K562 (cell line): ENCODE data around the gene GUCY2C. TPM values are rescaled to one million over a fixed set of nuclear protein-coding genes. Genes with fewer than 3 reads are reported as not detected.
A peak's percentile ranks its signal among the peaks of the same experiment; 100 is the strongest.

Source experiments
- ATAC-seq: fragments of 200-7000 bp; cut with Tn5 transposase; 3 replicates; pipeline ENCODE4 v1.9.1; 2020; ENCODE audit warnings: moderate library complexity
- BruUV-seq: library from RNA; stranded (reverse); fragments of 400-500 nt; replicated peaks from 2 replicates; lab custom pipeline; 2021; lab: Mats Ljungman, UMichigan
- CTCF ChIA-PET: fragments of 300-600 bp; formaldehyde crosslinking; extraction: SDS; loops from one replicate; lab custom pipeline; 2021; ENCODE audit warnings: low intra/inter-chr PET ratio; lab: Yijun Ruan, JAX
- POLR2A ChIA-PET: fragments of 300-600, 350-650 bp; sonication (Branson Sonifier 250); formaldehyde crosslinking; extraction: SDS; loops from one replicate; lab custom pipeline; 2021; ENCODE audit warnings: antibody characterized with exemption, inconsistent platforms; lab: Yijun Ruan, JAX
- DNase-seq, 4 experiments: peaks; one replicate each; pipeline versions ENCODE4 v3.0.0 to v3.0.0-alpha.2; 2011 to 2018; ENCODE audit warnings: low spot score in 3 of 4, mixed read lengths in 3 of 4; ENCODE audit errors: extremely low read depth in 1 of 4
- FAIRE-seq: peaks from 2 replicates; lab custom pipeline; 2011; peaks lifted over from hg19 to GRCh38; lab: Jason Lieb, UNC
- H2AFZ ChIP-seq: 2 replicates; pipeline ENCODE4 v1.6.0; 2011; ENCODE audit warnings: low read depth, low read length, control low read depth, inconsistent platforms
- H3K27ac ChIP-seq: fragments of 200-600 bp; 3 replicates; pipeline ENCODE4 v1.8.0; 2011; ENCODE audit warnings: low read depth, mild to moderate bottlenecking, control low read depth, inconsistent platforms, low read length, moderate library complexity, mixed read lengths; ENCODE audit errors: extremely low read depth
- H3K27me3 ChIP-seq, 2 experiments: fragments of 300-600 bp in 1 of 2; 2 replicates in 1 of 2; 3 replicates in 1 of 2; pipeline versions ENCODE4 v1.6.0 to v1.8.0; 2011; ENCODE audit warnings: inconsistent platforms in 2 of 2, low read length in 2 of 2, mild to moderate bottlenecking in 1 of 2, mixed read lengths in 1 of 2, moderate library complexity in 1 of 2; ENCODE audit not compliant: control insufficient read depth in 2 of 2, insufficient read depth in 2 of 2
- H3K36me3 ChIP-seq: fragments of 300-600 bp; 3 replicates; pipeline ENCODE4 v1.8.0; 2011; ENCODE audit warnings: mild to moderate bottlenecking, low read length, inconsistent platforms; ENCODE audit not compliant: control insufficient read depth, insufficient read depth
- H3K4me1 ChIP-seq, 2 experiments: fragments of 200-600 bp in 1 of 2; replicated peaks in 1 of 2; 2 replicates in 1 of 2; 3 replicates in 1 of 2; pipeline versions ENCODE4 v1.5.1 to v1.8.0; 2011; ENCODE audit warnings: inconsistent platforms in 2 of 2, low read length in 2 of 2, mild to moderate bottlenecking in 1 of 2, mixed read lengths in 1 of 2, moderate library complexity in 1 of 2; ENCODE audit not compliant: control insufficient read depth in 2 of 2, insufficient read depth in 2 of 2
- H3K4me2 ChIP-seq: 2 replicates; pipeline ENCODE4 v1.6.1; 2011; ENCODE audit warnings: low read length, control low read depth, inconsistent platforms, mixed read lengths; ENCODE audit not compliant: insufficient read depth
- H3K4me3 ChIP-seq: fragments of 200-600 bp; sonication (generic), shearing (Covaris generic); 2 replicates; pipeline ENCODE4 v1.5.1; 2016; ENCODE audit warnings: control low read depth, inconsistent platforms
- H3K79me2 ChIP-seq: fragments of 200-600 bp; 3 replicates; pipeline ENCODE4 v1.8.0; 2011; ENCODE audit warnings: low read length, inconsistent platforms; ENCODE audit not compliant: control insufficient read depth, insufficient read depth
- H3K9ac ChIP-seq, 2 experiments: 2 replicates each; pipeline versions ENCODE4 v1.6.0 to v1.6.1; 2011; ENCODE audit warnings: low read depth in 2 of 2, low read length in 2 of 2, control low read depth in 1 of 2, inconsistent platforms in 1 of 2, mild to moderate bottlenecking in 1 of 2, mixed read lengths in 1 of 2; ENCODE audit not compliant: insufficient read depth in 1 of 2
- H3K9me1 ChIP-seq: one replicate; pipeline ENCODE4 v1.6.0; 2011; ENCODE audit warnings: inconsistent platforms, mild to moderate bottlenecking, low read length, moderate library complexity; ENCODE audit not compliant: control insufficient read depth, insufficient read depth
- H3K9me3 ChIP-seq: replicated peaks from 2 replicates; pipeline ENCODE4 v1.5.1; 2011; ENCODE audit warnings: low read depth, low read length, inconsistent platforms; ENCODE audit not compliant: control insufficient read depth, insufficient read depth
- H4K20me1 ChIP-seq: replicated peaks from 2 replicates; pipeline ENCODE4 v1.6.1; 2011; ENCODE audit warnings: low read length, inconsistent platforms, mixed read lengths; ENCODE audit not compliant: control insufficient read depth, insufficient read depth
- ATF7 ChIP-seq: fragments of 450-650 bp; IDR thresholded peaks from 2 replicates; pipeline ENCODE4 v1.7.1; 2014; ENCODE audit warnings: mild to moderate bottlenecking, moderate library complexity
- BRD4 ChIP-seq: fragments of 200-600 bp; sonication (generic); IDR thresholded peaks from 2 replicates; pipeline ENCODE4 v1.6.1; 2017; ENCODE audit warnings: inconsistent platforms
- CBX1 ChIP-seq: sonication (generic); IDR thresholded peaks from 2 replicates; pipeline ENCODE4 v1.6.1; 2016; ENCODE audit warnings: antibody characterized with exemption, low read depth, mild to moderate bottlenecking
- KDM1A ChIP-seq, 2 experiments: fragments of 450-650 bp; IDR thresholded peaks; 2 replicates each; pipeline ENCODE4 v1.6.1; 2016; ENCODE audit warnings: mild to moderate bottlenecking in 2 of 2
- MCM5 ChIP-seq: fragments of 450-650 bp; IDR thresholded peaks from 2 replicates; pipeline ENCODE4 v1.6.1; 2016; ENCODE audit warnings: low read depth
- PCBP2 ChIP-seq: fragments of 200-400 bp; formaldehyde crosslinking; IDR thresholded peaks from 2 replicates; pipeline ENCODE4 v1.6.1; 2018; ENCODE audit warnings: low read length, low read depth, mild to moderate bottlenecking, moderate library complexity; ENCODE audit not compliant: poor library complexity, severe bottlenecking
- POLR3G ChIP-seq: IDR thresholded peaks from 2 replicates; pipeline ENCODE4 v1.6.1; 2011; ENCODE audit not compliant: insufficient read length, insufficient replicate concordance; ENCODE audit errors: extremely low read depth
- RHOXF2B ChIP-seq: fragments of 250-450 bp; sonication (Bioruptor Pico); conservative IDR thresholded peaks from 2 replicates; pipeline ENCODE4 v1.5.1; 2021
- SMARCE1 ChIP-seq: fragments of 450-650 bp; IDR thresholded peaks from 2 replicates; pipeline ENCODE4 v1.7.1; 2016; ENCODE audit warnings: mild to moderate bottlenecking
- TCF3 ChIP-seq: sonication (generic); formaldehyde crosslinking; IDR thresholded peaks from 2 replicates; pipeline ENCODE4 v1.4.0; 2020; ENCODE audit warnings: mild to moderate bottlenecking, missing genetic modification reagents
- TFE3 ChIP-seq: fragments of 450-650 bp; formaldehyde crosslinking; IDR thresholded peaks from 2 replicates; pipeline ENCODE4 v1.4.0; 2020; ENCODE audit warnings: mild to moderate bottlenecking, mixed read lengths
- U2AF2 ChIP-seq: fragments of 200-400 bp; formaldehyde crosslinking; optimal IDR thresholded peaks from 2 replicates; pipeline ENCODE3; 2017; ENCODE audit warnings: low read depth, mild to moderate bottlenecking, low read length
- ZFPM2 ChIP-seq: fragments of 250-450 bp; sonication (Bioruptor Pico); IDR thresholded peaks from 2 replicates; pipeline ENCODE4 v1.5.1; 2022; ENCODE audit warnings: mild to moderate bottlenecking
- ZNF197 ChIP-seq: fragments of 200-800 bp; sonication (Bioruptor generic); IDR thresholded peaks from 2 replicates; pipeline ENCODE4 v1.6.1; 2016; ENCODE audit warnings: low read depth, missing genetic modification characterization, missing compliant biosample characterization
- ZNF217 ChIP-seq: sonication (generic); formaldehyde crosslinking; IDR thresholded peaks from 2 replicates; pipeline ENCODE4 v1.8.0; 2022; ENCODE audit warnings: mild to moderate bottlenecking, missing genetic modification reagents
- ZNF699 ChIP-seq: fragments of 250-450 bp; sonication (Bioruptor Pico); IDR thresholded peaks from 2 replicates; pipeline ENCODE4 v1.8.0; 2021; ENCODE audit warnings: mild to moderate bottlenecking, moderate library complexity; ENCODE audit not compliant: insufficient replicate concordance
- WGBS: fragments of 100-300 bp; shearing (Covaris generic); methylation state at CpG from one replicate; pipeline ENCODE4 v1.1.6; 2016; ENCODE audit warnings: low coverage, mixed read lengths; ENCODE audit not compliant: insufficient coverage; ENCODE audit errors: missing lambda C conversion rate; 5-methylcytosine and 5-hydroxymethylcytosine counted together
- in situ Hi-C: fragments of 300-500 bp; cut with MboI; formaldehyde crosslinking; loops from 4 replicates; pipeline ENCODE4 v1.15.0; 2018; ENCODE audit warnings: inconsistent platforms, mixed read lengths
- intact Hi-C: fragments of 100-400 bp; cut with micrococcal nuclease; formaldehyde crosslinking; loops from 2 replicates; pipeline ENCODE4 v1.14.2; 2022
- polyA plus RNA-seq, 8 experiments: library from polyadenylated mRNA; depleted of rRNA in 4 of 8; stranded (reverse) in 5 of 8; unstranded in 3 of 8; fragments of >200 nt; fragmentation: Nextera tagmentation in 2 of 8; fragmentation: Illumina TruSeq in 1 of 8; extraction: Ambion mirVana in 2 of 8; extraction: Trizol in 1 of 8; gene quantifications; 2 replicates each; pipeline versions ENCODE4 v1.2.1 to v1.2.3, GENCODE V29; 2011 to 2014; ENCODE audit warnings: inconsistent platforms in 1 of 8, missing spikeins in 1 of 8
- total RNA-seq, 7 experiments: library from RNA; depleted of rRNA in 6 of 7; stranded (reverse); fragments of >200 nt in 6 of 7; fragmentation: Illumina TruSeq in 2 of 7; extraction: Trizol in 2 of 7; gene quantifications; 2 replicates each; pipeline versions ENCODE4 v1.2.1 to v1.2.3, GENCODE V29; 2011 to 2021; ENCODE audit warnings: low replicate concordance in 1 of 7

Gene GUCY2C
- total and polyA plus RNA-seq, 9 of the 15 experiments (the other 6 are each of a cell fraction or from before 2014, with no cell fraction given) = 0.01 to 0.05 (median 0.04) TPM; not detected in 6

GRCh38 chr12:14654842-14655241, 41.6 kb downstream of the GUCY2C start:
- H2AFZ ChIP-seq = no peak overlapping the region
- CTCF ChIA-PET = no interaction called here
- ATAC-seq = no peak

DNA sequence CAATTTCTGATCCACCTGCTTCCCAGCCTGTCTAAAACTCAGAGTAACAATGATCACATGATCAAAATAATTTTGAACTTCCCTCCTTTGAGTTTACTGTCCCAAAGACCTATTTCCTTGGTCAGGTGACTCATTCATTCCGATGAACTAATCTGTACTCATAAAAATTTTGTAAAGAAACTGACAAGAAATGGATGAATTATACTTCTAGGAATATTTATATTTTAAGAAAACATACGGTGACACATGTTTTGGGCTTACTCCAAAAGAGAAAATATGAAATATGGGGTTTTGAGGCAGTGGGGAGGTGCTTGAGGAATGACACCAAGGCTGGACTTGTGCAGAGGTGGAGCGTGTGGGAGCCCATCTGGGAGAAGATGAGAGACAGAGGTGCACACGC, 42.0 kb downstream of the GUCY2C start:
- Histone ChIP-seq H3K9me3 (no peaks in the 10 kb centered on the region), H3K9ac (no peak overlapping the region), H3K4me2 (no peak overlapping the region), H3K27me3 (no peaks in the 10 kb centered on the region; a peak in 1 of 5 replicates), H3K36me3 (no peaks in the 10 kb centered on the region), H3K4me1 (no peaks in the 10 kb centered on the region)
- FAIRE-seq (no peak), DNase-seq (no peak)
- in situ Hi-C loops = no loop called here
- BruUV-seq = no TSS peak
- no peak for TF ChIP-seq TCF3 (CRISPR knock-in tag)
- TF ChIP-seq RHOXF2B (CRISPR knock-in tag) = no peak
- no peak for TF ChIP-seq SMARCE1
- peak; percentile 74 for TF ChIP-seq TFE3
- no peak for TF ChIP-seq ATF7
- no peak for TF ChIP-seq KDM1A (IDR thresholded peaks at IDR 0.05)
- TF ChIP-seq POLR3G = no peak
- TF ChIP-seq MCM5 = no peak
- TF ChIP-seq, all 486 proteins: peak for 1
- H3K79me2 ChIP-seq = no peaks in the 10 kb centered on the region
- H4K20me1 ChIP-seq = no peaks in the 10 kb centered on the region
- ChIA-PET CTCF (no interaction called here), POLR2A (no interaction called here)
- no peak for ATAC-seq
- no peak overlapping the region for H3K27ac ChIP-seq
- no peaks in the 10 kb centered on the region for H3K9me1 ChIP-seq
- intact Hi-C loops = no loop called here
- no peak overlapping the region for H2AFZ ChIP-seq
- WGBS = 3% methylated on average over 4 of the region's 4 CpGs
- H3K4me3 ChIP-seq = no peak overlapping the region

More at GRCh38 chr12:14654842-14655241, 41.6 kb downstream of the GUCY2C start:
- POLR2A ChIA-PET = no interaction called here
- TF ChIP-seq BRD4 (no peak), ZFPM2 (no peak), ZNF699 (CRISPR knock-in tag) (no peak), PCBP2 (no peak), U2AF2 (no peak), CBX1 (no peak), ZNF197 (CRISPR knock-in tag) (no peak), ZNF217 (CRISPR knock-in tag) (no peak)
- Histone ChIP-seq H3K9me1 (no peaks in the 10 kb centered on the region), H3K4me2 (no peak overlapping the region), H3K4me1 (no peaks in the 10 kb centered on the region), H3K27ac (no peak overlapping the region), H3K4me3 (no peak overlapping the region), H3K27me3 (no peaks in the 10 kb centered on the region; a peak in 1 of 5 replicates), H4K20me1 (no peaks in the 10 kb centered on the region), H3K9me3 (no peaks in the 10 kb centered on the region), H3K79me2 (no peaks in the 10 kb centered on the region), H3K36me3 (no peaks in the 10 kb centered on the region), H3K9ac (no peak overlapping the region)
- BruUV-seq = no TSS peak
- FAIRE-seq = no peak
- in situ Hi-C loops = no loop called here
- no peak for DNase-seq
- intact Hi-C loops = no loop called here
